ELR (cell line): ENCODE measurements around the gene CCDC181.

ENCODE experiments used
- DNase-seq: peaks from one replicate; pipeline ENCODE4 v3.0.0-alpha.2; 2015; ENCODE audit warnings: low read depth

CCDC181 gene

GRCh38 chr1:169395955-169396354 is 31.3 kb downstream of the CCDC181 start:
- DNase-seq = no peak

- no peak for DNase-seq
Observed at GRCh38 chr1:169392406-169392805, 34.9 kb downstream of the CCDC181 start.

- no peak for DNase-seq
Observed at GRCh38 chr1:169390303-169390702, 37.0 kb downstream of the CCDC181 start.

- no peak for DNase-seq
Observed at GRCh38 chr1:169387399-169387798, 39.9 kb downstream of the CCDC181 start.

GRCh38 chr1:169383449-169383848 is 43.8 kb downstream of the CCDC181 start:
- DNase-seq = no peak

- DNase-seq = no peak
Observed at GRCh38 chr1:169381162-169381561, 46.1 kb downstream of the CCDC181 start.

- no peak for DNase-seq
Observed at GRCh38 chr1:169371404-169371803, 55.9 kb downstream of the CCDC181 start.

GRCh38 chr1:169368406-169368769 is 58.9 kb downstream of the CCDC181 start:
- DNase-seq = peak; percentile 45

- DNase-seq = peak; percentile 98
Observed at GRCh38 chr1:169367686-169368405, 59.4 kb downstream of the CCDC181 start, which contains the start of the genes BLZF1 and NME7. BLZF1 (plus strand) TSS chr1:169368195; CDS start chr1:169369523, 1,328 bp downstream. NME7 (minus strand) TSS chr1:169367797; CDS start chr1:169367710, 87 bp downstream.

GRCh38 chr1:169367096-169367685 is 60.1 kb downstream of the CCDC181 start:
- no peak for DNase-seq

GRCh38 chr1:169364948-169365347 is 62.3 kb downstream of the CCDC181 start:
- DNase-seq = peak; percentile 52

GRCh38 chr1:169363046-169363730 is 64.1 kb downstream of the CCDC181 start:
- DNase-seq = peak; percentile 96

- peak; percentile 24 for DNase-seq
Observed at GRCh38 chr1:169361281-169361680, 66.0 kb downstream of the CCDC181 start.

GRCh38 chr1:169360415-169360814 is 66.9 kb downstream of the CCDC181 start:
- no peak for DNase-seq

GRCh38 chr1:169348383-169349036 is 78.8 kb downstream of the CCDC181 start:
- DNase-seq = peak; percentile 72

GRCh38 chr1:169347688-169348382 is 79.4 kb downstream of the CCDC181 start:
- DNase-seq = no peak

- DNase-seq = no peak
Observed at GRCh38 chr1:169346036-169346589, 81.2 kb downstream of the CCDC181 start.

- no peak for DNase-seq
Observed at GRCh38 chr1:169345511-169345910, 81.8 kb downstream of the CCDC181 start.
